ENCODE data around the gene ACSL3.

The ACSL3 gene

DNA sequence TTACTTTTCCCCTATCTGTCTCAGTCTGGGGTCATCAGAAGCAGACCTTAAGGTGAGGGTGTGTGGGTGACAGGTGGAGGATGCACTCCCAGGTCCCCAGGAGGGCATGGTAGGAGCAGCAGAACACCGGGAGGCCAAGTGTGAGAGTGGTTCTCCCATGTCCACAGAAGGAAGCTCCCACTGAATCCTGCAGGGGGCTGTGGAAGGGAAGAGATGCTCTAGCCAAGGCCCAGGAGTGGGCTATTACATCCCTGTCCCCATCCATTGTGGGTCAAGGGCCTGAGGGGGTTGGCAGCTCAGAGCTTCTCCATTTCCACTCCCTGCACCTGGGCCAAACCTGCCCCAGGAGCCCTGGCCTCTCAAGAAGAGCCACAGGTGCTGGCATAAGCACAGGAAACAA, 104.7 kb downstream of the ACSL3 start:
- no peak overlapping the region for H3K4ac ChIP-seq (ENCODE audit: low read length)
- H3K9me3 ChIP-seq (replicated peaks in 1 of 2; ENCODE audit: control insufficient read depth in 2 of 2, insufficient read depth in 1 of 2, low read depth in 1 of 2, low read length in 2 of 2), result peaks cover 0 to 2% of the 10 kb centered on the region in 2 donors
- WGBS, 2 donors (ENCODE audit: extremely low coverage in 2 of 2, insufficient read length in 2 of 2, insufficient replicate concordance in 1 of 2), result no CpG with 5 or more reads among the region's 1 CpG

DNA sequence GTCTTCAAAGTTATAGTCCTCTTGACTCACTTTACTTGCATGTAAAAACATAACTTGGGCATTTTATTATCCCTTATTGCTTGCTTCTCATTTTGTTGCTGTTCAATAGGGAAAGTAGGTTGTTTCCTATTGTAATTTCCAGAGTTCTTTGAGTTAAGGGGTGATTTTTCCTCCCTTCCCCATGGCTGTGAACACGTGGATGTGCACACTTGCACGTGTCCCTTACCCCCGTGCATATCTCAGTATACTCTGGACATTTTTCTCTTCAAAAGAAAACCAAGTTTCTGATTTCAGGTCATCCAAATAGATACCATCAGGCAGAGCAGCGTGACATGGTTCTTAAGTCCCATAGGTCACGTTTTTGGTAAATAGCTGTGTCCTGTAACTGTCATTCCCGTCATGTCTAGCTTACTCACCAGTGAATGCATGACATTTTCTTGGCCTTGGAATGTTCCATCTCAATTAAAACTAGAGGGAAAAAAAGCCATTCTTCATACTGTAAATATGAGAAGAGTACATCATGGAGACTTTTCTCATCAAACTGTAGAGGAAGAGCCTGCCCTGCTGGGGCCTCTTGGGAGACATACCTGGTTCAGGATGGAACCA, 107.8 kb downstream of the ACSL3 start:
- Histone ChIP-seq H3K4ac (ENCODE audit: low read length) (no peak overlapping the region), H2BK5ac (ENCODE audit: low read length) (no peak overlapping the region), H3K4me3 (ENCODE audit: low read length in 2 of 2) (no peak overlapping the region), H3K36me3 (replicated peaks in 1 of 2; ENCODE audit: control insufficient read depth in 2 of 2, insufficient read depth in 2 of 2, low read length in 2 of 2) (no peaks in the 10 kb centered on the region), H3K79me1 (ENCODE audit: low read depth, low read length) (no peaks in the 10 kb centered on the region), H2BK12ac (ENCODE audit: low read length) (no peak overlapping the region), H3K4me2 (ENCODE audit: insufficient read depth, low read length, poor library complexity, severe bottlenecking) (no peak overlapping the region), H3K14ac (ENCODE audit: low read length) (no peak overlapping the region), H2AFZ (ENCODE audit: low read length) (no peak overlapping the region), H3K9ac (ENCODE audit: low read depth, low read length, poor library complexity) (no peak overlapping the region), H3K27ac (replicated peaks; ENCODE audit: low read length) (no peak overlapping the region), H4K8ac (ENCODE audit: low read depth, low read length) (no peak overlapping the region), H4K91ac (ENCODE audit: low read depth, low read length, poor library complexity) (no peak overlapping the region), H3K23ac (ENCODE audit: low read depth, low read length, poor library complexity) (no peak overlapping the region), H2AK5ac (ENCODE audit: low read depth, low read length) (no peak overlapping the region), H3K18ac (ENCODE audit: low read length) (no peak overlapping the region), H3K27me3 (ENCODE audit: control insufficient read depth in 3 of 3, insufficient read depth in 3 of 3, low read depth in 1 of 3, low read length in 3 of 3) (no peaks in the 10 kb centered on the region), H3K4me1 (ENCODE audit: control insufficient read depth in 2 of 2, insufficient read depth in 1 of 2, low read depth in 1 of 2, low read length in 2 of 2) (no peaks in the 10 kb centered on the region), H2BK15ac (ENCODE audit: low read length) (no peak overlapping the region), H2BK120ac (ENCODE audit: low read depth, low read length) (no peak overlapping the region), H3K9me3 (replicated peaks in 1 of 2; ENCODE audit: control insufficient read depth in 2 of 2, insufficient read depth in 1 of 2, low read depth in 1 of 2, low read length in 2 of 2) (peaks cover 0 to 2% of the 10 kb centered on the region in 2 donors)
- no peak for DNase-seq (ENCODE audit: low spot score)
- no CpG with 5 or more reads among the region's 6 CpGs for WGBS, 2 donors (ENCODE audit: extremely low coverage in 2 of 2, insufficient read length in 2 of 2, insufficient replicate concordance in 1 of 2)

More for the DNA sequence above, 104.7 kb downstream of the ACSL3 start:
- no peaks in the 10 kb centered on the region for H3K27me3 ChIP-seq (ENCODE audit: control insufficient read depth in 3 of 3, insufficient read depth in 3 of 3, low read depth in 1 of 3, low read length in 3 of 3)
- H3K36me3 ChIP-seq (replicated peaks in 1 of 2; ENCODE audit: control insufficient read depth in 2 of 2, insufficient read depth in 2 of 2, low read length in 2 of 2), result no peaks in the 10 kb centered on the region
- no peak overlapping the region for H2BK120ac ChIP-seq (ENCODE audit: low read depth, low read length)
- H3K4me1 ChIP-seq (ENCODE audit: control insufficient read depth in 2 of 2, insufficient read depth in 1 of 2, low read depth in 1 of 2, low read length in 2 of 2), result no peaks in the 10 kb centered on the region
- DNase-seq (ENCODE audit: low spot score), result no peak
- no peak overlapping the region for H2BK5ac ChIP-seq (ENCODE audit: low read length)
- H3K23ac ChIP-seq (ENCODE audit: low read depth, low read length, poor library complexity), result no peak overlapping the region
- no peak overlapping the region for H2BK15ac ChIP-seq (ENCODE audit: low read length)
- no peak overlapping the region for H3K9ac ChIP-seq (ENCODE audit: low read depth, low read length, poor library complexity)
- H3K14ac ChIP-seq (ENCODE audit: low read length), result no peak overlapping the region
- H4K91ac ChIP-seq (ENCODE audit: low read depth, low read length, poor library complexity), result no peak overlapping the region
- H4K8ac ChIP-seq (ENCODE audit: low read depth, low read length), result no peak overlapping the region
- H3K79me1 ChIP-seq (ENCODE audit: low read depth, low read length), result no peaks in the 10 kb centered on the region
- H3K4me2 ChIP-seq (ENCODE audit: insufficient read depth, low read length, poor library complexity, severe bottlenecking), result no peak overlapping the region
- H2BK12ac ChIP-seq (ENCODE audit: low read length), result no peak overlapping the region
- no peak overlapping the region for H2AFZ ChIP-seq (ENCODE audit: low read length)
- peak overlapping the region; percentile 35 for H3K18ac ChIP-seq (ENCODE audit: low read length)
- H3K27ac ChIP-seq (replicated peaks; ENCODE audit: low read length), result no peak overlapping the region
- H2AK5ac ChIP-seq (ENCODE audit: low read depth, low read length), result no peak overlapping the region
- H3K4me3 ChIP-seq (ENCODE audit: low read length in 2 of 2), result no peak overlapping the region

DNA sequence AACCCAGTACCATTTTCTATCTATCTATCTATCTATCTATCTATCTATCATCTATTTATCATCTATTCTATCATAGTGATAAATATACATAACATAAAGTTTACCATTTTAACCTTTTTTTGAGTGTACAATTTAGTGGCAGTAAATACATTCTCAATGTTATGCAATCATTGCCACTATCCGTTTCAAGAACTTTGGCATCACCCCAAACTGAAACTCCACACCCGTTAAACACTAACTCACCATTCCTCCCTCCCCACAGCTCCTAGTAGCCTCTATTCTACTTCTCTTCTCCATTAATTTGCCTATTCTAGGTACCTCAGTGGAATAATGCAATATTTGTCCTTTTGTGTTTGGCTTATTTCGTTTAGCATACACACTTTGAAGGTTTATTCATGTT, 108.7 kb downstream of the ACSL3 start:
- H3K4me1 ChIP-seq (ENCODE audit: control insufficient read depth in 2 of 2, insufficient read depth in 1 of 2, low read depth in 1 of 2, low read length in 2 of 2), result no peaks in the 10 kb centered on the region
- H2BK15ac ChIP-seq (ENCODE audit: low read length), result no peak overlapping the region
- H3K4me2 ChIP-seq (ENCODE audit: insufficient read depth, low read length, poor library complexity, severe bottlenecking), result no peak overlapping the region
- H2BK5ac ChIP-seq (ENCODE audit: low read length), result no peak overlapping the region
- H3K14ac ChIP-seq (ENCODE audit: low read length), result no peak overlapping the region
- no peak overlapping the region for H3K9ac ChIP-seq (ENCODE audit: low read depth, low read length, poor library complexity)
- H3K18ac ChIP-seq (ENCODE audit: low read length), result no peak overlapping the region
- H3K36me3 ChIP-seq (replicated peaks in 1 of 2; ENCODE audit: control insufficient read depth in 2 of 2, insufficient read depth in 2 of 2, low read length in 2 of 2), result no peaks in the 10 kb centered on the region
- no peak overlapping the region for H3K23ac ChIP-seq (ENCODE audit: low read depth, low read length, poor library complexity)
- H3K9me3 ChIP-seq (replicated peaks in 1 of 2; ENCODE audit: control insufficient read depth in 2 of 2, insufficient read depth in 1 of 2, low read depth in 1 of 2, low read length in 2 of 2), result peaks cover 0 to 2% of the 10 kb centered on the region in 2 donors
- no peak overlapping the region for H3K4ac ChIP-seq (ENCODE audit: low read length)
- no peak overlapping the region for H3K4me3 ChIP-seq (ENCODE audit: low read length in 2 of 2)
- no peak for DNase-seq (ENCODE audit: low spot score)
- H2BK12ac ChIP-seq (ENCODE audit: low read length), result no peak overlapping the region
- H3K27ac ChIP-seq (replicated peaks; ENCODE audit: low read length), result no peak overlapping the region
- no peak overlapping the region for H4K91ac ChIP-seq (ENCODE audit: low read depth, low read length, poor library complexity)
- H3K27me3 ChIP-seq (ENCODE audit: control insufficient read depth in 3 of 3, insufficient read depth in 3 of 3, low read depth in 1 of 3, low read length in 3 of 3), result no peaks in the 10 kb centered on the region
- 100% methylated on average over 1 of the region's 3 CpGs; no CpG with 5 or more reads in 1 of the 2 donors for WGBS, 2 donors (ENCODE audit: extremely low coverage in 2 of 2, insufficient read length in 2 of 2, insufficient replicate concordance in 1 of 2)
- H2BK120ac ChIP-seq (ENCODE audit: low read depth, low read length), result no peak overlapping the region
- H2AK5ac ChIP-seq (ENCODE audit: low read depth, low read length), result no peak overlapping the region
- no peaks in the 10 kb centered on the region for H3K79me1 ChIP-seq (ENCODE audit: low read depth, low read length)
- no peak overlapping the region for H4K8ac ChIP-seq (ENCODE audit: low read depth, low read length)
- no peak overlapping the region for H2AFZ ChIP-seq (ENCODE audit: low read length)

DNA sequence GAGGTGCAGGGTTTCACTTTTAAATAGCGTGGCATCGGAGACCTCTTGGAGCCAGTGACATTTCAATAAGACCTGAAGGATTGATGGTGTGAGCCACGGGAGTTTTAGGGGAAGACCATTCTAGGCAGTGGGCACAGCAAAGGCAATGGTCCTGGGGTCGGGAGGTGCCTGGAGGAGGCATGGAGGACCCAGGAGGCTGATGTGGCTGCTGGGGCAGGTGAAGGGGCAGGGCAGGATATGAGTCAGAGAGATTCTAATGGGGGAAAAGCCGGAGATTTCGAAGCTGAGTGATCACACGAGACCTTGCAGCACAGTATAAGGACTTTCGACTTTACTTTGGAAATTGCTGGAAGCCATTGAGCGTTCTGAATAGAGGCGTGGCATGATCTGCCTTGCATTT, 111.6 kb downstream of the ACSL3 start:
- no peak for DNase-seq (ENCODE audit: low spot score)
- H3K14ac ChIP-seq (ENCODE audit: low read length), result no peak overlapping the region
- H3K18ac ChIP-seq (ENCODE audit: low read length), result no peak overlapping the region
- H3K4ac ChIP-seq (ENCODE audit: low read length), result no peak overlapping the region
- no peaks in the 10 kb centered on the region for H3K36me3 ChIP-seq (replicated peaks in 1 of 2; ENCODE audit: control insufficient read depth in 2 of 2, insufficient read depth in 2 of 2, low read length in 2 of 2)
- no peak overlapping the region for H3K23ac ChIP-seq (ENCODE audit: low read depth, low read length, poor library complexity)
- H3K9me3 ChIP-seq (replicated peaks in 1 of 2; ENCODE audit: control insufficient read depth in 2 of 2, insufficient read depth in 1 of 2, low read depth in 1 of 2, low read length in 2 of 2), result no peaks in the 10 kb centered on the region
- H2BK5ac ChIP-seq (ENCODE audit: low read length), result no peak overlapping the region
- H2BK120ac ChIP-seq (ENCODE audit: low read depth, low read length), result no peak overlapping the region
- H3K4me3 ChIP-seq (ENCODE audit: low read length in 2 of 2), result no peak overlapping the region
- H2AK5ac ChIP-seq (ENCODE audit: low read depth, low read length), result no peak overlapping the region
- no CpG with 5 or more reads among the region's 10 CpGs for WGBS, 2 donors (ENCODE audit: extremely low coverage in 2 of 2, insufficient read length in 2 of 2, insufficient replicate concordance in 1 of 2)
- H3K9ac ChIP-seq (ENCODE audit: low read depth, low read length, poor library complexity), result no peak overlapping the region
- no peak overlapping the region for H2BK15ac ChIP-seq (ENCODE audit: low read length)
- no peak overlapping the region for H2BK12ac ChIP-seq (ENCODE audit: low read length)
- no peaks in the 10 kb centered on the region for H3K27me3 ChIP-seq (ENCODE audit: control insufficient read depth in 3 of 3, insufficient read depth in 3 of 3, low read depth in 1 of 3, low read length in 3 of 3)
- H4K91ac ChIP-seq (ENCODE audit: low read depth, low read length, poor library complexity), result no peak overlapping the region
- no peak overlapping the region for H3K4me2 ChIP-seq (ENCODE audit: insufficient read depth, low read length, poor library complexity, severe bottlenecking)
- no peak overlapping the region for H3K27ac ChIP-seq (replicated peaks; ENCODE audit: low read length)
- no peak overlapping the region for H2AFZ ChIP-seq (ENCODE audit: low read length)
- H3K79me1 ChIP-seq (ENCODE audit: low read depth, low read length), result no peaks in the 10 kb centered on the region
- no peak overlapping the region for H4K8ac ChIP-seq (ENCODE audit: low read depth, low read length)
- H3K4me1 ChIP-seq (ENCODE audit: control insufficient read depth in 2 of 2, insufficient read depth in 1 of 2, low read depth in 1 of 2, low read length in 2 of 2), result peaks cover 0 to 3% of the 10 kb centered on the region in 2 donors
